GM23338 (cell line): ENCODE measurements around the gene TRIM24.

ENCODE experiments used
- CREB1 ChIP-seq: fragments of 250-450 bp; sonication (Bioruptor Pico); IDR thresholded peaks from 2 replicates; pipeline ENCODE4 v1.5.0; 2020; ENCODE audit warnings: low read depth, mild to moderate bottlenecking, moderate library complexity
- EZH2 ChIP-seq: fragments of 200-600 bp; sonication (generic); IDR thresholded peaks from one replicate; pipeline ENCODE4 v1.8.0; 2017; ENCODE audit warnings: antibody characterized with exemption, mild to moderate bottlenecking, low read depth; ENCODE audit not compliant: unreplicated experiment
- EZH2phosphoT487 ChIP-seq: fragments of 200-600 bp; sonication (generic); IDR thresholded peaks from one replicate; pipeline ENCODE4 v1.8.1; 2018; ENCODE audit warnings: antibody characterized with exemption; ENCODE audit not compliant: unreplicated experiment
- JUNB ChIP-seq: IDR thresholded peaks from one replicate; pipeline ENCODE4 v1.6.1; 2016; ENCODE audit warnings: antibody characterized with exemption; ENCODE audit not compliant: unreplicated experiment
- NANOG ChIP-seq: IDR thresholded peaks from 2 replicates; pipeline ENCODE4 v1.6.1; 2016; ENCODE audit warnings: antibody characterized with exemption, borderline replicate concordance
- POLR2AphosphoS5 ChIP-seq: IDR thresholded peaks from 2 replicates; pipeline ENCODE4 v1.6.1; 2016; ENCODE audit warnings: antibody characterized with exemption, low read depth
- REST ChIP-seq: IDR thresholded peaks from one replicate; pipeline ENCODE4 v1.6.1; 2018; ENCODE audit warnings: antibody characterized with exemption; ENCODE audit not compliant: unreplicated experiment
- ZNF114 ChIP-seq: fragments of 250-450 bp; sonication (Bioruptor Pico); IDR thresholded peaks from 2 replicates; pipeline ENCODE4 v1.5.0; 2020; ENCODE audit warnings: mild to moderate bottlenecking, moderate library complexity
- ZNF331 ChIP-seq: fragments of 250-450 bp; sonication (Bioruptor Pico); IDR thresholded peaks from 2 replicates; pipeline ENCODE4 v1.5.0; 2020; ENCODE audit warnings: low read depth, mild to moderate bottlenecking, moderate library complexity
- TF ChIP-seq, protein P1 (sequence below), 2 experiments: fragments of 200-600 bp in 1 of 2; sonication (generic) in 1 of 2; conservative IDR thresholded peaks; 2 replicates each; pipeline versions ENCODE4 v1.5.1 to v1.6.1; 2016 to 2017; ENCODE audit warnings: antibody characterized with exemption in 2 of 2, low read depth in 2 of 2, mild to moderate bottlenecking in 2 of 2, moderate library complexity in 1 of 2

DNA sequence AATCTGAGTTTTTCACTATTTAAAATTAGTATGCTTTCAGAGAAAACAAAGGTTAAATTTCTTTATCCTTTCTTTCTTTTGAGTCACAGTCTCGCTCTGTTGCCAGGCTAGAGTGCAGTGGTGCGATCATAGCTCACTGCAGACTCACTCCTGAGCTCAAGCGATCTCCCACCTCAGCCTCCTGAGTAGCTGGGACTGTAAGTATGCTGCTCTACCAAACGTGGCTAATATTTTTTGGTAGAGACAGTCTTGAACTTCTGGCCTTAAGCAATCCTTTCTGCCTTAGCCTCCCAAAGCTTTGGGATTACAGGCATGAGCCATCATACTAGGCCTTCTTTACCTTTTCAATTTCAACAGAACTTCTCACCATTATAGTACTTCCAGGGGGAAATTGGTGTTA, 113.7 kb downstream of the TRIM24 start:
- no peak for TF ChIP-seq REST
- TF ChIP-seq, protein P1, sequence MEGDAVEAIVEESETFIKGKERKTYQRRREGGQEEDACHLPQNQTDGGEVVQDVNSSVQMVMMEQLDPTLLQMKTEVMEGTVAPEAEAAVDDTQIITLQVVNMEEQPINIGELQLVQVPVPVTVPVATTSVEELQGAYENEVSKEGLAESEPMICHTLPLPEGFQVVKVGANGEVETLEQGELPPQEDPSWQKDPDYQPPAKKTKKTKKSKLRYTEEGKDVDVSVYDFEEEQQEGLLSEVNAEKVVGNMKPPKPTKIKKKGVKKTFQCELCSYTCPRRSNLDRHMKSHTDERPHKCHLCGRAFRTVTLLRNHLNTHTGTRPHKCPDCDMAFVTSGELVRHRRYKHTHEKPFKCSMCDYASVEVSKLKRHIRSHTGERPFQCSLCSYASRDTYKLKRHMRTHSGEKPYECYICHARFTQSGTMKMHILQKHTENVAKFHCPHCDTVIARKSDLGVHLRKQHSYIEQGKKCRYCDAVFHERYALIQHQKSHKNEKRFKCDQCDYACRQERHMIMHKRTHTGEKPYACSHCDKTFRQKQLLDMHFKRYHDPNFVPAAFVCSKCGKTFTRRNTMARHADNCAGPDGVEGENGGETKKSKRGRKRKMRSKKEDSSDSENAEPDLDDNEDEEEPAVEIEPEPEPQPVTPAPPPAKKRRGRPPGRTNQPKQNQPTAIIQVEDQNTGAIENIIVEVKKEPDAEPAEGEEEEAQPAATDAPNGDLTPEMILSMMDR (conservative IDR thresholded peaks at IDR 0.05; ENCODE audit: low read depth in 2 of 2) = no peak
- no peak for TF ChIP-seq JUNB
- no peak for TF ChIP-seq EZH2
- no peak for TF ChIP-seq NANOG
- TF ChIP-seq CREB1 (CRISPR knock-in tag) = no peak
- TF ChIP-seq EZH2phosphoT487 = no peak
- TF ChIP-seq ZNF114 = no peak
- TF ChIP-seq POLR2AphosphoS5 = no peak
- TF ChIP-seq ZNF331 (CRISPR knock-in tag) = no peak
